RPMI7951 (cell line): ENCODE results near the gene RAB37. TPM values are rescaled to one million over a fixed set of nuclear protein-coding genes. Genes with fewer than 3 reads are reported as not detected.

Experiments used
- DNase-seq: peaks from one replicate; pipeline ENCODE4 v3.0.0-alpha.2; 2012; ENCODE audit warnings: low read depth
- total RNA-seq: library from RNA; depleted of rRNA; stranded (reverse); fragments of >200 nt; shearing (Covaris generic); gene quantifications from 2 replicates; pipeline ENCODE4 v1.2.3, GENCODE V29; 2014; rRNA removed

RAB37 gene, protein sequence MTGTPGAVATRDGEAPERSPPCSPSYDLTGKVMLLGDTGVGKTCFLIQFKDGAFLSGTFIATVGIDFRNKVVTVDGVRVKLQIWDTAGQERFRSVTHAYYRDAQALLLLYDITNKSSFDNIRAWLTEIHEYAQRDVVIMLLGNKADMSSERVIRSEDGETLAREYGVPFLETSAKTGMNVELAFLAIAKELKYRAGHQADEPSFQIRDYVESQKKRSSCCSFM
- not detected in 2 replicates for total RNA-seq

DNA sequence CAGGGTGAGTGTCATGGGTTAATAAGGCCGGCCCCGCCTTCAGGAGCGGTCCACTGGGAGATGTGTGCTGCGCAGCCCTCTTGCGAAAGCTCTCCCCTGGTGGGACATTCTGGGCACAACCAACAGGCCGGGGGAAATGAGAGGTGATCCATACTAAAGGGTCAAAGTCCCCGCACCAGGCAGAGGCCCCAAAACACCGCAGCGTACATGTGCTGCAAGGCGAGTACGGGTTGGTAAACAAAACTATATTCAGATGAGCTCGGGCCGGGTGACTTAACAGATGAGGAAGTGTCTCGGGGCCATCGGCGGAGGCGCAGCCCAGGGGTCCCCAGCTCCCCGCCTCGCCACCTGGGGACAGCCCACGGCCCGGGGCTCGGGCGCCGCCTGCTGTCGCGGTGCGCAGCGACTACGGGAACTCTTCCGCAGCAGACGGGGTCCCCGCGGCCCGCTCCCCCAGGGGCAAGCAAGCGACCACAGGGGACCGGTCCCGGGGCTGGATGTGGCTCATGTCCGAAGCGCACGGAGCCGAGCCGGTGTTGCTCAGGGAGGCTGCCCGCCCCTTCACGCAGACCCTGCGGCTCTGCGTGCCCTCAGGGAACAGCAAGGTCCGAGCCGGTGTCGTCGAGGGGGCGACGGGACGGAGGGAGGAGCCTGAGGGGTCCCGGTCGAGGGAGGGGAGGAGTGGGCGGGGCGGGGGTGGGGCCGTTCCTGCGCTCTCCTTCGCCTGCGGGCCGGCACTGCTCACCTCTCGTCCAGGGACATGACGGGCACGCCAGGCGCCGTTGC lies at the start of gene RAB37:
RAB37 (plus strand) TSS at position 744 of the 786 bp plus-strand sequence; CDS start at position 761, 17 bp downstream.
- DNase-seq = no peak

- DNase-seq = no peak
Observed at GRCh38 chr17:74687886-74688285, 49.2 kb upstream of the RAB37 start.

- DNase-seq = no peak
Observed at GRCh38 chr17:74690409-74690825, 46.6 kb upstream of the RAB37 start.

DNA sequence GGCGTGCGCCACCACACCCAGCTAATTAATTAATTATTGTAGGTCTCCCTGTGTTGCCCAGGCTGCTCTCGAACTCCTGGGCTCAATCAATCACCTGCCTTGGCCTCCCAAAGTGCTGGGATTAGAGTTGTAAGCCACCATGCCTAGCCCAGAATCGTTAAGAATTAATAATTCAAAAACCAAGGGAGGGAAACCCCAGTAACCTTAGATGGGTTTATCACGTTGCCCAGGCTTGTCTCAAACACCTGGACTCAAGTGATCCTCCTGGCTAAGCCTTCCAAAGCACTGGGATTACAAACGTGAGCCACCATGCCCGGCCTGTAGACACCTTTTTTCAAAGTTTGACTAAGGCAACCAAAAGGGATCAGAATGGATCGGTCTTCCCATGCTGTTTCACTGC lies 45.9 kb upstream of the RAB37 start:
- DNase-seq = no peak

- DNase-seq = no peak
Observed at GRCh38 chr17:74694081-74694480, 43.0 kb upstream of the RAB37 start.

DNA sequence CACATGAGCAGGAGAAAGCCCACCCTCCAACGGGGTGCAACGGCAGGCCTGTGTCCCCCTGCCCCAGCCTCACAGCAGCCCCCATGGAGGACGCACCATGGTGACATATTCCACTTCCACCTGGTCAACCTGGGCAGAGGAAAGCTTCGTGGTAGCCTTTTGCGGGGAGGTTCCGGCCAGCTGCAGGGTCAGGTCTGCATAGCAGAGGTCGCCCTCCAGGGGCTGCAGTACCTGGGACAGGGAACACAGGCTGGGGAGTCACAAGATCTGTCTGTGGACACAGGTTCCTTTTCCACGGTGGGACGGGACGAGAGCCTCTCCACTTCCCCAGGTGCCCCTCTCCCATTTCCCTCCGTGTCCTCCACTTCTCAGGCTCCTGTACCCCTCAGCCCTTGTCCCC lies 41.4 kb upstream of the RAB37 start:
- no peak for DNase-seq

GRCh38 chr17:74697515-74697914 lies 39.5 kb upstream of the RAB37 start:
- DNase-seq = no peak

DNA sequence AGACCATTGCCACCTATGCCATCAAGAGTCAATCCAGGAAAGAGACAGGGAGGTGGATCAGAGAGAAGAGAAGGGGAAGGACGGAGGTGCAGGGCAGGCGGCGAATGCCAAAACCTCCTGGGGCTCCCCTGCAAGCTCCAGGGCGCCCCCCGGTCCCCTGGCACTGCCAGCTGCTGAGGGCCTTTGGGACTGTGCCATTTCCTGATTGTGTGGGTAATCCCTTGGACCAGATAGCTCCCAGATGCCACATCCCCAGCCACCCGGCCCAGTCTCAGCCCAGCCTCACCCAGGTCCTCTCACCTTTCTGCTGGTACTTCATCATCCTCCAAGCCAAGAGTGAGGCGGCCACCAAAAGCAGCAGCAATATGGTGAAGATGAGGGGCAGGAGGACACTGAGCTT lies 39.0 kb upstream of the RAB37 start:
- DNase-seq = no peak

DNA sequence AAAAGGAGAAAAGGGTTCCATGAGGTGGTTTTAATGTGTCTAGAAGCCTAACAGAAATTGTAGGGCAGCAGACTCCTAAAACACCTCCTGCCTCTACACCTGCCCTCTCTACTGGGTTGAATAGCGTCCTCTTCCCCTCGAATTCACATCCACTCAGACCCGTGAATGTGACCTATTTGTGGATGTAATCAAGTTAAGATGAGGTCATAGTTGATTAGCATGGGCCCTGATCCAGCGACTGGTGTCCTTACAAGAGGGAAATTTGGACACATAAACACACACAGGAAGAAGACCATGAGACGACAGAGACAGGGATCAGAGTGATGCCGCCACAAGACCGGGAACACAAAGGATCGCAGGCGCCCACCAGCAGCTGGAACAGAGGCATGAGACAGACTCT lies 37.8 kb upstream of the RAB37 start:
- no peak for DNase-seq

- DNase-seq = no peak
Observed at GRCh38 chr17:74702116-74702871, 34.8 kb upstream of the RAB37 start.

GRCh38 chr17:74703311-74703710 lies 33.7 kb upstream of the RAB37 start:
- no peak for DNase-seq

- no peak for DNase-seq
Observed at GRCh38 chr17:74704544-74704943, 32.5 kb upstream of the RAB37 start.

DNA sequence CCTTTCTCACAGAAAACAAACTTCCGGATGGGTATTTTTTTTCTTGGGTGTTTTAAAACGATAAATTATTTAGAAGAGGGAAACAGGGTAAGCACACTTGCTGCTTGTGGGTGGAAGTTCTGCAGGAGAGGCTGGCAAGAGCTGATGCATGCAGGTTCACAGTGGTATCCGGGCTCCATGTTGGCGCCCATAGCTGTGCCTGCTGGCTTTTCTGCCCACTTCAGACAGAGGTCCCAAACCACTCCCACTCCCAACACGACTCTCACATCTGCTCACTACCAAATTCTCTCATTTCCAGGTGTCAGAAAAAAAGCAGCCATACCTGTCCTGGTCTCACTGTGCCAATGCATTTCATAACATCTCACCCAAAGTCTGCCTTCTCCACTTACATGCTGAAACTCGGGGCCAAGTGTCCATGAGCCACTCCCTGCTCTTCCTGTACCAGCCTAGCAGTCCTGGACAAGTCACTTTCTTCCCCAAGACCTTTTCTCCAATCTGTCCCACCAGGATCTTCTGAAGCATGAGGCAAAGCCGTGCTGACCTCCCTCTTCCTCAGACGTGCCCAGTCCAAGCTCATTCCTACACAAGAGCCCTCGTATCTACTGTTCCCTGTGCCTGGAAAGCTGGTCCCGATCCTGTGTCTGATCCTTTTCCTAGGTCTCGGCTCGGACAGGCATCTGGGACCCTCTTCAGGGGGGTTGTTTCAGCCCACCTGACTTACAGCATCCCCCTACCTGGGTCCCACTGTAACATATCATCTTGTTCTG lies 25.8 kb upstream of the RAB37 start:
- DNase-seq = no peak

DNA sequence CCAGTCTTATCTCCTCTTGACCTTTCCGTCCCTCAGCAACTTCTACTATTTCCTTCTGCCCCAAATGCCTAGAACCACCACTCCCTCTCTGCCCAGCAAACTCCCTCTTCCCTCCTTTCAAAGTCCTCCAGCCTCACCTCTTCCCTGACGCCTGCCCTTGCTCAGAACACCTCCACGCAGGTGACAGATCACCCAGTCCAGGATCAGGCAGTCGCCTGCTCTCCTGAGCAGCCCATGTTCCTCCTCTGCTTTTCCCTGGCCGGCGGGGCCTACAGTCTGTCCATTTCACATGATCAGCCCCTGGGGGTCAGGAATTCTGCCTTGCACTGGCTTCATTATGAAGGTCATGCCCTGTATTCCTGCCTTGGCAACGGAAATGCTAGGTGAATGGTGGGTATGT lies 24.8 kb upstream of the RAB37 start:
- DNase-seq = no peak

DNA sequence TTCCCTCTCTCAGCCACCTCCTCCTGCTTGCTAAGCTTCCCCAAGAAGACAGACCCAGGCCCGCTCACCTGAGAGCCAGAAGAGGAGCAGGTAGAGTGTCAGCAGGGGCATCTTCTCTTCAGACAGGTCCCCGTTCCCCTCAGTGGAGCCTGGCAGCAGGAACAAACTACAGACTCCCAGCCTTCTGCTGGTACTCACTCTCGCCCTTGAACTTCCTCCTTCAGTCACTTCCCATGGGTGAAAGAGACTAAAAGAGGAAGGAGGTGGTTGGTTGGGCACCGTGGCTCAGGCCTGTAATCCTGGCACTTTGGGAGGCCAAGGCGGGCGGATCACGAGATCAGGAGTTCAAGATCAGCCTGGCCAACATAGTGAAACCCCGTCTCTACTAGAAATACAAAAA lies 24.3 kb upstream of the RAB37 start, which contains the start of gene CD300LF:
CD300LF (minus strand) TSS at position 168 of the 400 bp plus-strand sequence; CDS start at position 111, 57 bp downstream.
- DNase-seq = no peak

- no peak for DNase-seq
Observed at GRCh38 chr17:74713171-74713755, 23.8 kb upstream of the RAB37 start.

DNA sequence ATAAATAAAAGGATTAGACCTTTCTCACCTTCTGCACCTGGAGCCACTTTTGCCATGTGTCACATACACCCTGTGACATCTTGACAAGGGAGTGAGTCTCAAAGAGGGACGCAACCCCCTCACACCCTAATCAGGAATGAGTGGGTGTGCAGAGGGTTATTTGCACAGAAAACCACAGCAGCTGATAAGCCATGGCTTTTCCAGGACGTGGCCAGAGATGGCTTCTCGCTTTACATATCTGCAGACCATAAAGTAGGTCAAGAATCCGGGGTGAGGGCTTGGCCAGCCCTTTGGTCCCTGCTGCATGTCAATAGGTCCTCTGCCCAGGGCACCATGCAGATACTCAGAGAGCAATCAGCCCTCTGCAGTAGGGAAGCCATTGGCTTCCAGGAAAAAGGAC lies 21.9 kb upstream of the RAB37 start:
- no peak for DNase-seq

DNA sequence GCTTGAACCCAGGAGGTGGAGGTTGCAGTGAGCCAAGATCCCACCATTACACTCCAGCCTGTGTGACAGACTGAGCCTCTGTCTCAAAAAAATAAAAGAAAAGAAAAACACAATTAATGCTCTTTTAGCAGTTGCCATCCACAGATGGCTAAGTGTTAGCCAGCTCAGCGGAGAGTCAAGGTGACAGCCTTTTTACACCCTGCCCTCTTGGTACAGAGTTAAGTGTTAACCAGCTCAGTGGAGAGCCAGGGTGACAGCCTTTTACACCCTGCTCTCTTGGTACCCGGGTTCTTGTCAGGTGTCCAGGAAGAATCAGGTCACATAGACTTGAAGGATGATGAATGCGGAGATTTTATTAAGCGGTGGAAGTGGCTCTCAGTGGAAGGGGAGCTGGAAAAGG lies 16.6 kb upstream of the RAB37 start:
- no peak for DNase-seq

GRCh38 chr17:74722782-74723181 lies 14.3 kb upstream of the RAB37 start:
- DNase-seq = no peak

- DNase-seq = no peak
Observed at GRCh38 chr17:74723891-74724290, 13.2 kb upstream of the RAB37 start.

DNA sequence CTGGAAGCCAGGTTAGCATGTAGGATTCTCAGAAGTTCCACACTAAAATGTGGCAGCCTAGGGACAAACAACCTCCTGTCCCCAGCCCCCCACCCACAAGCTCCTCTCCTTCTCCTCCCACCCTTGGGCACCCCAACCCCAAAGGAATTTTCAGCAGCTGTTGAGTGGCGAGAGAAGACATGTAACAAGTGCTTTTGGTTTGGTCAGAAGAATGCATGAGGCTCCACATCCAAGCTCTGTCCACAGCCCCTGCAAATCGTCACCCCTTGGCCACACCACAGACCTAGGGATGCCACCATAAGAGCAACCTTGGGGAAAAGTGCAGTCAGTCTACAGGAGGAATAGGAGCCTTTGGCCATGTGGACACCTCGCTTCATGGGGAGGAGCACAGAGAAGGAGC lies 11.9 kb upstream of the RAB37 start:
- no peak for DNase-seq
